Adrenal gland (tissue), 12 donors: Measurements from ENCODE around the gene ADAMTS17. TPM values are rescaled to one million over a fixed set of nuclear protein-coding genes. Genes with fewer than 3 reads are reported as not detected.

Source experiments
- DNase-seq, 7 donors: peaks; one replicate each; pipeline ENCODE4 v3.0.0-alpha.2; 2019 to 2020
- H3K27ac ChIP-seq, 5 donors: fragments of 200-600 bp; sonication (generic) in 4 of 5; 1 replicate in 3 of 5; 2 replicates in 2 of 5; pipeline versions ENCODE4 v1.5.1 to v1.8.0; 2016 to 2020; ENCODE audit warnings: mild to moderate bottlenecking in 1 of 5
- H3K27me3 ChIP-seq: fragments of 200-600 bp; 2 replicates; pipeline ENCODE4 v1.8.0; 2021
- H3K36me3 ChIP-seq, 2 donors: fragments of 200-600 bp; replicated peaks in 1 of 2; 1 replicate in 1 of 2; 2 replicates in 1 of 2; pipeline versions ENCODE4 v1.5.1 to v1.8.0; 2018 to 2022
- H3K4me1 ChIP-seq, 2 donors: fragments of 200-600 bp; replicated peaks in 1 of 2; 1 replicate in 1 of 2; 2 replicates in 1 of 2; pipeline versions ENCODE4 v1.5.1 to v1.8.0; 2018 to 2021
- H3K4me3 ChIP-seq, 4 donors: fragments of 200-600 bp; sonication (generic) in 3 of 4; one replicate each; pipeline ENCODE4 v1.5.1; 2016 to 2018
- H3K9me3 ChIP-seq, 3 donors: fragments of 200-600 bp; sonication (generic) in 1 of 3; replicated peaks in 1 of 3; 1 replicate in 2 of 3; 2 replicates in 1 of 3; pipeline versions ENCODE4 v1.5.1 to v1.8.0; 2016 to 2021
- POLR2A ChIP-seq, 2 donors: fragments of 450-650 bp; IDR thresholded peaks; one replicate each; pipeline ENCODE4 v1.6.1; 2017; ENCODE audit warnings: antibody characterized with exemption in 2 of 2, mild to moderate bottlenecking in 2 of 2, moderate library complexity in 1 of 2
- WGBS, 4 donors: extraction: QIAGEN DNeasy Blood & Tissue Kit in 2 of 4; methylation state at CpG; one replicate each; pipeline versions ENCODE4 v1.1.5 to v1.1.7; 2013 to 2017; 5-methylcytosine and 5-hydroxymethylcytosine counted together
- intact Hi-C, 2 donors: fragments of 100-400 bp; cut with DNase I; formaldehyde crosslinking; loops; one replicate each; pipeline versions ENCODE4 v1.14.1 to v1.15.0; 2022 to 2023
- polyA plus RNA-seq, 3 donors: library from polyadenylated mRNA; stranded (reverse); fragments of 200-250 nt in 2 of 3; fragments of 350-450 nt in 1 of 3; fragmentation: Illumina TruSeq in 1 of 3; extraction: RNeasy Lipid Tissue Mini Kit (QIAGEN cat#74804) in 1 of 3; gene quantifications; one replicate each; pipeline ENCODE4 v1.2.3, GENCODE V29; 2013 to 2014
- total RNA-seq, 9 donors: library from RNA; depleted of rRNA in 4 of 9; stranded (reverse); fragments of >200 nt in 4 of 9; fragments of 120-200 nt in 1 of 9; fragmentation: NEBNext Ultra II Directional in 1 of 9; extraction: Animal tissue kit (Norgen Biotek cat#: 25700) in 1 of 9; gene quantifications; one replicate each; pipeline versions ENCODE4 v1.1.0 to v1.2.4, GENCODE V29; 2013 to 2023
- TF ChIP-seq, protein P1 (sequence below), 6 experiments: fragments of 450-650 bp in 4 of 6; fragments of 200-600 bp in 2 of 6; sonication (generic) in 1 of 6; IDR thresholded peaks; 1 replicate in 5 of 6; 2 replicates in 1 of 6; pipeline versions ENCODE4 v1.5.1 to v1.8.0; 2016 to 2021; ENCODE audit warnings: antibody characterized with exemption in 6 of 6, mild to moderate bottlenecking in 2 of 6, moderate library complexity in 1 of 6
- donor health status: healthy with polysubstance abuse.
- donor health status: Bipolar disorder and iron deficiency.
- donor health status: DM: yes; HTN: yes; CAD: no.
- donor health status: DM: no; HTN: no; CAD: no.
- donor health status: DM: no; HTN: no; CAD: no.
- donor health status: DM: yes; HTN: yes; CAD: no.

The ADAMTS17 gene
- total and polyA plus RNA-seq, 12 donors, result 0.51 to 14.8 (median 2.9) TPM

DNA sequence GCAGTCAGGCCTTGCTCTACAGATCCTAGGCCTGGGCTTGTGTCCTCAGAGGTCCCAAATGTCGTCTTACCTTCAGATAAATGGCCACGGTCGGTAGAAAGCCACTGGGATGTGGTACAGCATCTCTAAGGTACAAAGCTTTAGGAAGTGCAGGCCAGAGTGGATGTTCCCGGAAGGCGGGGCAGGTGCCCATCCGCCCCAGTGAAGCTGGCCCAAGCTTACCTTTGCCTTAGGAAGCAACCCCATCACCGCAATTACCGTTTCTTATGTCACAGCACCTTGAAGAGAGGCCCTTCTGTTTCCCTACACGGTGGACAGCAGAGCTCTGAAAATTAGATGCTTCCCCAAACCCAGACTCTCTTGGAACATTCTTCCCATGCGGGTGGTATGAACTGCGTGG lies 368.4 kb downstream of the ADAMTS17 start:
- no peak for DNase-seq
- Histone ChIP-seq H3K4me3 (no peak overlapping the region), H3K9me3 (no peaks in the 10 kb centered on the region), H3K4me1 (no peaks in the 10 kb centered on the region), H3K36me3 (no peaks in the 10 kb centered on the region), H3K27me3 (no peaks in the 10 kb centered on the region), H3K27ac (no peak overlapping the region)
- TF ChIP-seq, protein P1, sequence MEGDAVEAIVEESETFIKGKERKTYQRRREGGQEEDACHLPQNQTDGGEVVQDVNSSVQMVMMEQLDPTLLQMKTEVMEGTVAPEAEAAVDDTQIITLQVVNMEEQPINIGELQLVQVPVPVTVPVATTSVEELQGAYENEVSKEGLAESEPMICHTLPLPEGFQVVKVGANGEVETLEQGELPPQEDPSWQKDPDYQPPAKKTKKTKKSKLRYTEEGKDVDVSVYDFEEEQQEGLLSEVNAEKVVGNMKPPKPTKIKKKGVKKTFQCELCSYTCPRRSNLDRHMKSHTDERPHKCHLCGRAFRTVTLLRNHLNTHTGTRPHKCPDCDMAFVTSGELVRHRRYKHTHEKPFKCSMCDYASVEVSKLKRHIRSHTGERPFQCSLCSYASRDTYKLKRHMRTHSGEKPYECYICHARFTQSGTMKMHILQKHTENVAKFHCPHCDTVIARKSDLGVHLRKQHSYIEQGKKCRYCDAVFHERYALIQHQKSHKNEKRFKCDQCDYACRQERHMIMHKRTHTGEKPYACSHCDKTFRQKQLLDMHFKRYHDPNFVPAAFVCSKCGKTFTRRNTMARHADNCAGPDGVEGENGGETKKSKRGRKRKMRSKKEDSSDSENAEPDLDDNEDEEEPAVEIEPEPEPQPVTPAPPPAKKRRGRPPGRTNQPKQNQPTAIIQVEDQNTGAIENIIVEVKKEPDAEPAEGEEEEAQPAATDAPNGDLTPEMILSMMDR (IDR thresholded peaks at IDR 0.05), result no peak
- TF ChIP-seq POLR2A (IDR thresholded peaks at IDR 0.05), result no peak
- WGBS, 4 donors, result 91 to 97% (median 96%) methylated on average over 7 to 11 of the region's 11 CpGs
- intact Hi-C loops, result loop anchor here in 1 of 2 donors (10.0 kb wide), 1 partner anchor 141 kb away; no protein-coding TSS in a partner anchor

DNA sequence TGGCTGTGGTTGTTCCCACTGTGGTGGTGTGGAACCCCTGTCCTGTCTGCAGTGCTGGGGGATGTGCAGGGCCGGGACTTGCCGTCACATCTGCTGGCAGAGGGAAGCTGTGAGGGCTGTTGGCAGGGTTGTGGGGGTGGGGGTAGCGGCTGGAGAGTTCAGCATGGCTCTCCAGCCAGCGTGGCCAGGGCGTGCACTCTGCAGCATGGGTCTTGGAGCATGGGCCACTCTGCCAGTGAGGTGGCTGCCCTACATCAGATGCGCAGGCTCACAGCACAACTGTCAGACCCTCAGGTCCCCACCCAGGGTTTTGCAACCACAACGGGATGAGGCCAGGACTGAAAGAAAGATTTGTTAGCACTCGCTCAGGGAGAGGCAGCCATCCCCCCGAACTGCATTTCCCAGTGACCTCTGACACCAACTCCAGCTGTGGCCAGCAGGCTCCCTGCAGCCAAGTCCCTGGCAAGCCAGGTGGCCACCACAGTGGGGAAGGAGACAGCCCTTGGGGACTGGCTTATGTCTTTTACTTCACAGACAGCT lies 370.8 kb downstream of the ADAMTS17 start:
- no peak overlapping the region for H3K4me3 ChIP-seq
- DNase-seq, result peak in 1 of 7 donors; percentile 1
- intact Hi-C loops, result loop anchor here in 1 of 2 donors (10.0 kb wide), 1 partner anchor 144 kb away; no protein-coding TSS in a partner anchor
- no peaks in the 10 kb centered on the region for H3K36me3 ChIP-seq
- WGBS, 4 donors, result 65 to 74% (median 67%) methylated on average over 2 to 9 of the region's 9 CpGs
- TF ChIP-seq, protein P1 (IDR thresholded peaks at IDR 0.05), result no peak
- TF ChIP-seq POLR2A (IDR thresholded peaks at IDR 0.05), result no peak
- H3K27me3 ChIP-seq, result no peaks in the 10 kb centered on the region
- no peaks in the 10 kb centered on the region for H3K9me3 ChIP-seq
- H3K4me1 ChIP-seq, result no peaks in the 10 kb centered on the region
- H3K27ac ChIP-seq, result no peak overlapping the region

DNA sequence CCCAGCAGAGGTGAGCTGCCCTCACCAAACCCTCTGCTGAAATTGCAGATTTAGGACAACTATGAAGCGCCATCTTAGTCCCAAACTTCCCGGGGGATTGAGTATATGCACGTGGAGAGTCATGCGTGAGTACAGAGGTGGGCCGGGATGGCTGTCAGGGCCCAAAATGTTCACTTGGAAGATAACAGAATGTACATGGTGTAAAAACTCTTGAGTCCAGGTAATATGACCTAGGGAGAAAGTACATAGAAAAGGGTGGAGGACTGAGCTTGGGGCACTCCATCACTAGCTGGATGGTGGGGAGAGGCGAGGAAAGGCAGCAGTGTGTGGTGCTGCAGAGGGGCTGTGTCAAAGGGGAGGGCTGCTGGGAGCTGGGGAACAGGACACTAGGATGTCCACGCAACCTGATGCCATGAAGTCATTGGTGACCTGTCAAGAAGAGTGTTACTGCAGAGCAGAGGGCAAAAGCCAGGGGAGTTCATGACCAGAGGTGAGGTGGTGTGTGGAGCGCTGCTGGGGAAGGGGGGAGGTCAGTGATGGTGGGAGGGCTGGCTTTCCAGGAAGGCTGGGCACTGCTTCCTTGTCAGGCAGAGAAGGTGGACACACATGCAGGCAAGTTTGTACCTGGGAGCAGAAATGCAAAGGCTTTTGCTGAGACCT lies 372.4 kb downstream of the ADAMTS17 start:
- DNase-seq, result peak in 3 of 7 donors; percentile 5 to 16 (median 10)
- no peak overlapping the region for H3K4me3 ChIP-seq
- no peaks in the 10 kb centered on the region for H3K9me3 ChIP-seq
- no peak overlapping the region for H3K27ac ChIP-seq
- H3K4me1 ChIP-seq, result no peaks in the 10 kb centered on the region
- WGBS, 4 donors, result 89 to 97% (median 91%) methylated on average over 8 of the region's 8 CpGs
- H3K36me3 ChIP-seq, result no peaks in the 10 kb centered on the region
- intact Hi-C loops, result loop anchor here (10.0 kb wide), 2 partner anchors 145 to 365 kb away; no protein-coding TSS in a partner anchor
- H3K27me3 ChIP-seq, result no peaks in the 10 kb centered on the region
- no peak for TF ChIP-seq POLR2A (IDR thresholded peaks at IDR 0.05)
- TF ChIP-seq, protein P1 (IDR thresholded peaks at IDR 0.05), result no peak

DNA sequence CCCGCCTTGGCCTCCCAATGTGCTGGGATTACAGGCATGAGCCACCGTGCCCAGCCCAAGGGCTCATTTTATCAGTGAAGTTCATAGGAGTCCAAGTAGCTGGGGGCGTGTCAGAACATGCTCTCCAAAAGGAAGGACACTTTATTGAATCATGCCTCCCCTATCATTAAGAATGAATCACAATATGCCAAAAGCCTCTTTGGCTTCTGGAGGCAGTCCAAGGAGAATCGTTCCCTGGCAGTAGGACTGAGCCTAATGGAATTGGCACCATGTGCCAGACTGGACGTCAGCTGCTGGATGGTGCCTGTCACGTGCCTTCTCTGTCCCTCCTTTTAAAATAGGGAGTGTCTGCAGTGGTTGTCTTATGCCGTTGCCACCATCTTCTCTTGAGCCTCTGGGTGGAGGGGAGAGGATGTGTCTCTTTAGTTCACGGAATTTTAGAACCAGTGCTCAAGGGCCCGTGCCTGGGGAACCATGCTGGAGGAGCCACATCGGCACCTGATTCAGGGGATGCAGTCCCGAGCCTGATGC lies 373.9 kb downstream of the ADAMTS17 start:
- DNase-seq, result peak; percentile 83 to 92 (median 90)
- TF ChIP-seq, protein P1 (IDR thresholded peaks at IDR 0.05), result no peak
- no peak for TF ChIP-seq POLR2A (IDR thresholded peaks at IDR 0.05)
- intact Hi-C loops, result loop anchor here (10.0 kb wide), 2 partner anchors 147 to 367 kb away; no protein-coding TSS in a partner anchor

More for the DNA sequence above, 373.9 kb downstream of the ADAMTS17 start:
- Histone ChIP-seq H3K36me3 (no peaks in the 10 kb centered on the region), H3K4me1 (no peaks in the 10 kb centered on the region), H3K4me3 (no peak overlapping the region), H3K9me3 (no peaks in the 10 kb centered on the region), H3K27ac (no peak overlapping the region), H3K27me3 (no peaks in the 10 kb centered on the region)
- 58 to 66% (median 61%) methylated on average over 8 to 11 of the region's 11 CpGs for WGBS, 4 donors
